WTC11 (cell line): ENCODE measurements around the gene RBM43.

Experiments used
- ATF3 ChIP-seq: sonication (generic); formaldehyde crosslinking; conservative IDR thresholded peaks from 2 replicates; pipeline ENCODE4 v1.8.1; 2022; ENCODE audit warnings: mild to moderate bottlenecking, missing genetic modification reagents
- FOXK1 ChIP-seq: sonication (generic); formaldehyde crosslinking; IDR thresholded peaks from 2 replicates; pipeline ENCODE4 v1.8.0; 2022; ENCODE audit warnings: mild to moderate bottlenecking, moderate library complexity, missing genetic modification reagents
- IRF2 ChIP-seq: sonication (generic); formaldehyde crosslinking; IDR thresholded peaks from 2 replicates; pipeline ENCODE4 v1.8.0; 2022; ENCODE audit warnings: low read depth, missing genetic modification reagents, borderline replicate concordance
- SMAD3 ChIP-seq: sonication (generic); formaldehyde crosslinking; IDR thresholded peaks from 2 replicates; pipeline ENCODE4 v1.8.0; 2022; ENCODE audit warnings: missing genetic modification reagents, mild to moderate bottlenecking, borderline replicate concordance
- ZNF121 ChIP-seq: sonication (generic); formaldehyde crosslinking; IDR thresholded peaks from 2 replicates; pipeline ENCODE4 v1.8.0; 2023; ENCODE audit warnings: missing genetic modification reagents

GRCh38 chr2:151271824-151272223, 10.2 kb upstream of the RBM43 start:
- no peak for TF ChIP-seq IRF2
- TF ChIP-seq ATF3 (CRISPR knock-in tag), result no peak
- TF ChIP-seq ZNF121, result no peak
- TF ChIP-seq FOXK1 (CRISPR knock-in tag), result no peak
- no peak for TF ChIP-seq SMAD3
